ENCODE measurements around the gene SUGP2. TPM values are rescaled to one million over a fixed set of nuclear protein-coding genes. Genes with fewer than 3 reads are reported as not detected.

SUGP2 gene
- polyA plus RNA-seq, 3 donors = 7.6 to 143 (median 8.2) TPM

DNA sequence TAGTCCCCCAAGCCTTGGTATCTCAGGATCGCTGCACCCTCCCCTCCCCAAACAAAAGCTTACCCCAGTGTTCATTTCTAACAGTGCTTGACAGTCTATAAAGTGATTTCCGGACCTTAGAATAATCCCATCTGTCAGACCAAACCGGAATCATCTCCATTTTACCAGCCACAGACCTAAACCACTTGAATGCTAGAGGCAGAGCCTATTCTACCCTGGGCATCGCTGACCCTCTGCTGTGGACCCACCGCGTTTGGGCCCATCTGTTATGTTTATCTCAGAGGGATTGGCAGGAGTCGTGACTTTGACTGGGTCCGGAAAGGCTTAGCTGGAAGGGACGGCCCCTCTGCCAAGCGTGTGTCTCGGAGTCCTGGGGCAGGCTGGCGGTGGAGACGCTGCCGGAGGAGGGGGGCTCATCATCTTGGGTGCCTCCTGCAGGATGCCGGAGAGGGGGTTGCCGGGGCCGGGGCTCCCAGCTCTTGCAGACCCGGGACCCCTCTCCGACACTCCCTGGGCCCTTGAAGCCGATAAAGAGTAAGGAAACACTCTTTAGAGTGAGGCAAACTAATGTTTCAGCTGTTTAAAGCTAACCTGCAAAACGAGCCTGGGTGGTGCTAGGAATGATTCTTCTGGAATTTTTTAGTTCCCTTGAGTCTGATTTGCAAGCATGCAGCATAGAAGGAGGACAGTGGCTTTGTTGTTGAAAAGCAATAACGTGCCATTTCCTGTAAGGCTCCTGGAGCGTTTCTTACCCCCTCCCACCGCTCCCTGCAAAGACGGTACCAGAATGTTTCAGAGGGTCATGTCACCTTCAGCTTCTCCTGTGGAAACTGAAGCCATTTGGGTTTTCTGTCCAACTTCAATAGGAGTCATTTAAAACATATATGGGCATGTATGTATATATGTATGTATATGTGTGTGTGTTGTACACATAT lies 31.8 kb upstream of the SUGP2 start:
- Histone ChIP-seq H4K20me1 (ENCODE audit: insufficient read depth, low read length) (no peaks in the 10 kb centered on the region), H3K4me2 (replicated peaks; ENCODE audit: extremely low read depth, low read length, poor library complexity, severe bottlenecking) (peak overlapping the region; percentile 82), H3K9me3 (replicated peaks in 1 of 2; ENCODE audit: control insufficient read depth in 1 of 2, insufficient read depth in 1 of 2, low read length in 2 of 2) (no peaks in the 10 kb centered on the region), H3K27me3 (ENCODE audit: control insufficient read depth in 2 of 2, insufficient read depth in 2 of 2, low read length in 2 of 2) (no peaks in the 10 kb centered on the region), H3K27ac (ENCODE audit: low read depth in 1 of 2, low read length in 2 of 2) (no peak overlapping the region), H2AFZ (ENCODE audit: insufficient read depth, low read depth, low read length, poor library complexity, severe bottlenecking) (peak overlapping the region; percentile 88), H3K36me3 (replicated peaks in 1 of 2; ENCODE audit: control insufficient read depth in 1 of 2, insufficient read depth in 2 of 2, low read length in 2 of 2) (peaks cover 0 to under 1% of the 10 kb centered on the region in 2 donors), H3K4me3 (replicated peaks in 1 of 3; ENCODE audit: low read depth in 2 of 3, low read length in 3 of 3) (peak overlapping the region; percentile 49 to 71 (median 59)), H3K9ac (ENCODE audit: insufficient read depth, low read length, poor library complexity, severe bottlenecking) (peak overlapping the region; percentile 61), H3K4me1 (ENCODE audit: control insufficient read depth in 1 of 2, insufficient read depth in 2 of 2, low read length in 2 of 2) (peaks cover 28 to 32% of the 10 kb centered on the region in 2 donors), H3K79me2 (ENCODE audit: insufficient read depth, low read length) (peaks cover 7% of the 10 kb centered on the region)
- Mint-ChIP-seq H3K4me3 (peak overlapping the region; percentile 83 to 95), H3K4me1 (peaks cover 38% of the 10 kb centered on the region), H3K9me3 (no peaks in the 10 kb centered on the region), H3K27me3 (ENCODE audit: low read depth in 3 of 3) (peaks cover 0 to 4% (median 2%) of the 10 kb centered on the region in 3 donors), H3K27ac (peak overlapping the region in 1 of 7 donors; percentile 54), H3K36me3 (peaks cover 0 to 9% of the 10 kb centered on the region in 2 donors)
- 0% methylated on average over 20 of the region's 25 CpGs for WGBS (ENCODE audit: insufficient coverage)
- DNase-seq = no peak
- intact Hi-C loops (cut with micrococcal nuclease) = no loop called here
- TF ChIP-seq, protein P1, sequence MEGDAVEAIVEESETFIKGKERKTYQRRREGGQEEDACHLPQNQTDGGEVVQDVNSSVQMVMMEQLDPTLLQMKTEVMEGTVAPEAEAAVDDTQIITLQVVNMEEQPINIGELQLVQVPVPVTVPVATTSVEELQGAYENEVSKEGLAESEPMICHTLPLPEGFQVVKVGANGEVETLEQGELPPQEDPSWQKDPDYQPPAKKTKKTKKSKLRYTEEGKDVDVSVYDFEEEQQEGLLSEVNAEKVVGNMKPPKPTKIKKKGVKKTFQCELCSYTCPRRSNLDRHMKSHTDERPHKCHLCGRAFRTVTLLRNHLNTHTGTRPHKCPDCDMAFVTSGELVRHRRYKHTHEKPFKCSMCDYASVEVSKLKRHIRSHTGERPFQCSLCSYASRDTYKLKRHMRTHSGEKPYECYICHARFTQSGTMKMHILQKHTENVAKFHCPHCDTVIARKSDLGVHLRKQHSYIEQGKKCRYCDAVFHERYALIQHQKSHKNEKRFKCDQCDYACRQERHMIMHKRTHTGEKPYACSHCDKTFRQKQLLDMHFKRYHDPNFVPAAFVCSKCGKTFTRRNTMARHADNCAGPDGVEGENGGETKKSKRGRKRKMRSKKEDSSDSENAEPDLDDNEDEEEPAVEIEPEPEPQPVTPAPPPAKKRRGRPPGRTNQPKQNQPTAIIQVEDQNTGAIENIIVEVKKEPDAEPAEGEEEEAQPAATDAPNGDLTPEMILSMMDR (IDR thresholded peaks at IDR 0.05) = no peak

DNA sequence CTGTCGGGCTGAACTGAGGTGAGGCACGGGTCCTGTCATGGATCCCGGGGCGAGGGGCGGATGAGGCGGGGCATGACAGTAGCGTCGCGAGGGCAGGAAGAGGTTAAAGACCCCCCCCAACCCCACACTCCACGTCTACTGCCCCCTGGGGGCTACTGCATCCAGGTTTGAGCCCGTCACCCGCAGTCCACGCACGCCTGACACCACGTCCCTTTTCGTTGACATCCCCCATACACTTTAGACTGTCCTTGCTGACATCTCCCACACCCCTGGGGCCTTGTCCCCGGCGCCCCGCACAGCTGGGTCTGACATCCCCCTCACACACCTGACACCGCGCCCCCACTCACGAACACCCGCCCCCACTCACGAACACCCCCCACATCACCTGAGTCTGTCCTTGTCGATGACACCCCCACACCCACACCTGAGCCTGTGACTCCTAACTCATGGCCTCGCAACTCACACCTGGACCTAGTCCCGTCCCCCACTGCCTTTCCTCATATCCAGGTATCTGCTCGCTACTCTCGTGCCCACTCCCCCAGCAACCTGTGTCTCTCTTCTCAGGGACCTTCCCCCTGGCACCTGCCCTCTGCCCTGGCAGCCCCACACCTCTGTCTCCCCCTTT lies 30.9 kb upstream of the SUGP2 start:
- Histone ChIP-seq H3K79me2 (ENCODE audit: insufficient read depth, low read length) (peaks cover 7% of the 10 kb centered on the region), H3K9ac (ENCODE audit: insufficient read depth, low read length, poor library complexity, severe bottlenecking) (peak overlapping the region; percentile 61), H3K27ac (ENCODE audit: low read depth in 1 of 2, low read length in 2 of 2) (peak overlapping the region in 1 of 2 donors; percentile 11), H3K4me1 (ENCODE audit: control insufficient read depth in 1 of 2, insufficient read depth in 2 of 2, low read length in 2 of 2) (peaks cover 28 to 29% of the 10 kb centered on the region in 2 donors), H2AFZ (ENCODE audit: insufficient read depth, low read depth, low read length, poor library complexity, severe bottlenecking) (peak overlapping the region; percentile 88), H3K9me3 (replicated peaks in 1 of 2; ENCODE audit: control insufficient read depth in 1 of 2, insufficient read depth in 1 of 2, low read length in 2 of 2) (no peaks in the 10 kb centered on the region), H3K27me3 (ENCODE audit: control insufficient read depth in 2 of 2, insufficient read depth in 2 of 2, low read length in 2 of 2) (no peaks in the 10 kb centered on the region), H3K4me2 (replicated peaks; ENCODE audit: extremely low read depth, low read length, poor library complexity, severe bottlenecking) (peak overlapping the region; percentile 82), H3K4me3 (replicated peaks in 1 of 3; ENCODE audit: low read depth in 2 of 3, low read length in 3 of 3) (peak overlapping the region; percentile 49 to 71 (median 59)), H3K36me3 (replicated peaks in 1 of 2; ENCODE audit: control insufficient read depth in 1 of 2, insufficient read depth in 2 of 2, low read length in 2 of 2) (peaks cover 6 to 9% of the 10 kb centered on the region in 2 donors), H4K20me1 (ENCODE audit: insufficient read depth, low read length) (no peaks in the 10 kb centered on the region)
- intact Hi-C loops (cut with micrococcal nuclease) = no loop called here
- H3K27ac Mint-ChIP-seq = peak overlapping the region in 3 of 7 donors; percentile 12 to 54 (median 37)
- peaks cover 34% of the 10 kb centered on the region for H3K4me1 Mint-ChIP-seq
- TF ChIP-seq, protein P1 (IDR thresholded peaks at IDR 0.05) = peak; percentile 24
- WGBS (ENCODE audit: insufficient coverage) = 0% methylated on average over 12 of the region's 29 CpGs
- H3K36me3 Mint-ChIP-seq = peaks cover 7 to 17% of the 10 kb centered on the region in 2 donors
- H3K9me3 Mint-ChIP-seq = peaks cover 0 to under 1% (median 0%) of the 10 kb centered on the region in 7 donors
- peak overlapping the region; percentile 83 to 95 for H3K4me3 Mint-ChIP-seq
- H3K27me3 Mint-ChIP-seq (ENCODE audit: low read depth in 3 of 3) = peaks cover 0 to 4% (median 2%) of the 10 kb centered on the region in 3 donors
- DNase-seq = peak; percentile 10 to 47 (median 27)
